H9 (cell line): Measurements from ENCODE around the gene OXER1. TPM values are rescaled to one million over a fixed set of nuclear protein-coding genes. Genes with fewer than 3 reads are reported as not detected.

Source experiments
- DNase-seq: peaks from one replicate; pipeline ENCODE4 v3.0.0-alpha.2; 2017
- H2AFZ ChIP-seq: one replicate; pipeline ENCODE4 v1.6.1; 2013; ENCODE audit warnings: mild to moderate bottlenecking, low read length, control low read depth, moderate library complexity
- H2AK5ac ChIP-seq: 2 replicates; pipeline ENCODE4 v1.6.1; 2013; ENCODE audit warnings: low read length, control low read depth, mixed read lengths; ENCODE audit not compliant: insufficient read length
- H2BK120ac ChIP-seq: one replicate; pipeline ENCODE4 v1.6.1; 2013; ENCODE audit warnings: low read depth, mild to moderate bottlenecking, low read length, control low read depth, inconsistent platforms; ENCODE audit not compliant: poor library complexity, severe bottlenecking
- H2BK12ac ChIP-seq: 2 replicates; pipeline ENCODE4 v1.6.1; 2013; ENCODE audit warnings: low read length, control low read depth, mixed read lengths, low read depth; ENCODE audit not compliant: insufficient read length
- H2BK15ac ChIP-seq: 2 replicates; pipeline ENCODE4 v1.6.1; 2013; ENCODE audit warnings: low read depth, low read length, control low read depth
- H2BK20ac ChIP-seq: one replicate; pipeline ENCODE4 v1.6.1; 2013; ENCODE audit warnings: low read depth, mild to moderate bottlenecking, low read length, control low read depth, inconsistent platforms; ENCODE audit not compliant: poor library complexity, severe bottlenecking
- H2BK5ac ChIP-seq: 2 replicates; pipeline ENCODE4 v1.6.1; 2013; ENCODE audit warnings: low read length, control low read depth, mixed read lengths; ENCODE audit not compliant: insufficient read length
- H3K14ac ChIP-seq: 2 replicates; pipeline ENCODE4 v1.6.1; 2013; ENCODE audit warnings: low read length, control low read depth; ENCODE audit not compliant: insufficient read depth
- H3K18ac ChIP-seq: 2 replicates; pipeline ENCODE4 v1.6.1; 2013; ENCODE audit warnings: low read depth, mild to moderate bottlenecking, mixed read lengths, low read length, control low read depth; ENCODE audit not compliant: insufficient read length
- H3K23ac ChIP-seq: 2 replicates; pipeline ENCODE4 v1.6.1; 2013; ENCODE audit warnings: low read length, control low read depth, mixed read lengths, low read depth; ENCODE audit not compliant: insufficient read length
- H3K23me2 ChIP-seq: 2 replicates; pipeline ENCODE4 v1.6.1; 2013; ENCODE audit warnings: low read depth, mild to moderate bottlenecking, mixed read lengths, low read length, control low read depth; ENCODE audit not compliant: insufficient read length, poor library complexity, severe bottlenecking
- H3K27ac ChIP-seq: 2 replicates; pipeline ENCODE4 v1.5.1; 2013; ENCODE audit warnings: low read length, control low read depth, mixed read lengths, low read depth; ENCODE audit not compliant: insufficient read length
- H3K27me3 ChIP-seq: 2 replicates; pipeline ENCODE4 v1.6.1; 2013; ENCODE audit warnings: low read length, control low read depth, inconsistent platforms; ENCODE audit not compliant: insufficient read depth
- H3K4ac ChIP-seq: 2 replicates; pipeline ENCODE4 v1.6.1; 2013; ENCODE audit warnings: low read depth, mild to moderate bottlenecking, control low read depth, inconsistent platforms, low read length, moderate library complexity
- H3K4me1 ChIP-seq: 2 replicates; pipeline ENCODE4 v1.6.1; 2013; ENCODE audit warnings: low read length, control low read depth, inconsistent platforms; ENCODE audit not compliant: insufficient read depth
- H3K4me2 ChIP-seq: 2 replicates; pipeline ENCODE4 v1.6.1; 2013; ENCODE audit warnings: low read length, control low read depth, mixed read lengths; ENCODE audit not compliant: insufficient read length, insufficient read depth
- H3K56ac ChIP-seq: 2 replicates; pipeline ENCODE4 v1.6.1; 2013; ENCODE audit warnings: low read depth, mild to moderate bottlenecking, mixed read lengths, low read length, control low read depth; ENCODE audit not compliant: insufficient read length
- H3K79me1 ChIP-seq: 2 replicates; pipeline ENCODE4 v1.6.1; 2013; ENCODE audit warnings: low read depth, mild to moderate bottlenecking, moderate library complexity, low read length, control low read depth, inconsistent platforms; ENCODE audit not compliant: insufficient read depth, poor library complexity, severe bottlenecking
- H3K79me2 ChIP-seq: 2 replicates; pipeline ENCODE4 v1.6.1; 2013; ENCODE audit warnings: low read length, control low read depth, inconsistent platforms; ENCODE audit not compliant: insufficient read depth
- H3K9ac ChIP-seq: 2 replicates; pipeline ENCODE4 v1.6.1; 2013; ENCODE audit warnings: low read length, control low read depth, mixed read lengths; ENCODE audit not compliant: insufficient read length; ENCODE audit errors: extremely low read depth
- H3K9me3 ChIP-seq: one replicate; pipeline ENCODE4 v1.6.1; 2013; ENCODE audit warnings: low read depth, low read length, inconsistent platforms; ENCODE audit not compliant: control insufficient read depth
- H3T11ph ChIP-seq: one replicate; pipeline ENCODE4 v1.6.1; 2013; ENCODE audit warnings: mild to moderate bottlenecking, low read length, control low read depth, inconsistent platforms
- H4K20me1 ChIP-seq: one replicate; pipeline ENCODE4 v1.6.1; 2013; ENCODE audit not compliant: control insufficient read depth, insufficient read length, insufficient read depth
- H4K5ac ChIP-seq: 2 replicates; pipeline ENCODE4 v1.6.1; 2013; ENCODE audit warnings: low read depth, mild to moderate bottlenecking, mixed read lengths, low read length, control low read depth; ENCODE audit not compliant: insufficient read length
- H4K8ac ChIP-seq: replicated peaks from 2 replicates; pipeline ENCODE4 v1.6.1; 2013; ENCODE audit warnings: low read length, control low read depth, mixed read lengths, low read depth; ENCODE audit not compliant: insufficient read length
- H4K91ac ChIP-seq: 2 replicates; pipeline ENCODE4 v1.6.1; 2013; ENCODE audit warnings: low read depth, mild to moderate bottlenecking, moderate library complexity, mixed read lengths, low read length, control low read depth; ENCODE audit not compliant: insufficient read length
- H3K27ac Mint-ChIP-seq, 3 experiments: 2 replicates in 2 of 3; 3 replicates in 1 of 3; pipeline ENCODE4 v1.8.0; 2020 to 2021; ENCODE audit warnings: mixed read lengths in 3 of 3, mild to moderate bottlenecking in 1 of 3, moderate library complexity in 1 of 3
- H3K27me3 Mint-ChIP-seq: 2 replicates; pipeline ENCODE4 v1.8.0; 2021; ENCODE audit warnings: low read depth, mild to moderate bottlenecking, moderate library complexity, mixed read lengths
- H3K36me3 Mint-ChIP-seq, 3 experiments: 2 replicates in 2 of 3; 3 replicates in 1 of 3; pipeline ENCODE4 v1.8.0; 2020 to 2021; ENCODE audit warnings: low read depth in 3 of 3, mixed read lengths in 3 of 3; ENCODE audit not compliant: insufficient read depth in 1 of 3
- H3K4me1 Mint-ChIP-seq, 2 experiments: 2 replicates each; pipeline ENCODE4 v1.8.0; 2020; ENCODE audit warnings: mixed read lengths in 2 of 2
- H3K4me3 Mint-ChIP-seq, 2 experiments: 2 replicates in 1 of 2; 3 replicates in 1 of 2; pipeline ENCODE4 v1.8.0; 2020 to 2021; ENCODE audit warnings: mild to moderate bottlenecking in 2 of 2, mixed read lengths in 2 of 2, moderate library complexity in 1 of 2
- H3K9me3 Mint-ChIP-seq, 2 experiments: 2 replicates in 1 of 2; 3 replicates in 1 of 2; pipeline ENCODE4 v1.8.0; 2020; ENCODE audit warnings: mild to moderate bottlenecking in 2 of 2, mixed read lengths in 2 of 2, moderate library complexity in 1 of 2
- WGBS: extraction: QIAGEN DNeasy Blood & Tissue Kit; methylation state at CpG from one replicate; pipeline ENCODE4 v1.1.7; 2013; ENCODE audit warnings: missing lambda C conversion rate, low lambda C conversion rate, mixed read lengths; ENCODE audit not compliant: insufficient read length; ENCODE audit errors: extremely low coverage; 5-methylcytosine and 5-hydroxymethylcytosine counted together
- total RNA-seq: library from RNA; stranded (reverse); gene quantifications from 2 replicates; pipeline ENCODE4 v1.2.1, GENCODE V29; 2021
- TF ChIP-seq, protein P1 (sequence below): fragments of 200-600 bp; sonication (generic); conservative IDR thresholded peaks from 3 replicates; pipeline ENCODE4 v1.8.0; 2021; ENCODE audit warnings: antibody characterized with exemption, mild to moderate bottlenecking

The OXER1 gene
- total RNA-seq, 1 experiment from 2014 or later = 1.6 TPM

DNA sequence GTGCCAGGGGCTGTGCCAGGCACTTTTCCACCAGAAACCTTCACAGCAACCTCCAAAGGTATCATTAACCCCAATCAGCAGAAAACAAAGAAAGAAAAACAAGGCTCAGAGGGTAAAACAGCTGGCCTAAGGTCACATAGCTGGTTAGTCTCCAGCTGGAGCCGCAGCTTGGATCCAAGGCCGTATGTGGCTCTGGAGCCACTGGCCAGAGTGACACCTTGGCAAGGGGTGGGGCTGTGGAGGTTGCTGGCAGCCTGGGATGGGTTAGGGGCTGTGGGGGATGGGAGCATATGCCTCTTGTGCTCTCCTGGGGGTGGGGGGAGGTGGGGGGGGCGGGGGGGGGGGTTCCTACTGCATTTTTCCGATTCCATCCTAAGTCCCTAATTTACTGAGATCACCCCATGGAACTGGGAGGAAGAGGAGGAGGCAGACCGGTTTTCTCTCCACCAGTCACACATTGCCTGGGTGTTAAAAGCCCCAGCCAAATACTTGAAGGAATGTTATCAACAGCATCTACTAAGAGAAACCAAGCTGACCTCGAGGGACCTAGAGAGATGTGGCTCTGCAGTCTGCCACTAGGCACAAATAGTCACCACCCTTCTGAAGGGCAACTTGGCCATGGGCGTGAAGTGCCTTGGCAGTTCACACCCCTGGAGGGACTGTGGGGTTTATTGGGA is 20.4 kb upstream of the OXER1 start:
- no peak overlapping the region for H2AK5ac ChIP-seq
- no peaks in the 10 kb centered on the region for H3K79me2 ChIP-seq
- no peak overlapping the region for H3T11ph ChIP-seq
- H3K27me3 Mint-ChIP-seq = no peaks in the 10 kb centered on the region; the same call in none of the 2 replicates
- no peak for DNase-seq
- TF ChIP-seq, protein P1, sequence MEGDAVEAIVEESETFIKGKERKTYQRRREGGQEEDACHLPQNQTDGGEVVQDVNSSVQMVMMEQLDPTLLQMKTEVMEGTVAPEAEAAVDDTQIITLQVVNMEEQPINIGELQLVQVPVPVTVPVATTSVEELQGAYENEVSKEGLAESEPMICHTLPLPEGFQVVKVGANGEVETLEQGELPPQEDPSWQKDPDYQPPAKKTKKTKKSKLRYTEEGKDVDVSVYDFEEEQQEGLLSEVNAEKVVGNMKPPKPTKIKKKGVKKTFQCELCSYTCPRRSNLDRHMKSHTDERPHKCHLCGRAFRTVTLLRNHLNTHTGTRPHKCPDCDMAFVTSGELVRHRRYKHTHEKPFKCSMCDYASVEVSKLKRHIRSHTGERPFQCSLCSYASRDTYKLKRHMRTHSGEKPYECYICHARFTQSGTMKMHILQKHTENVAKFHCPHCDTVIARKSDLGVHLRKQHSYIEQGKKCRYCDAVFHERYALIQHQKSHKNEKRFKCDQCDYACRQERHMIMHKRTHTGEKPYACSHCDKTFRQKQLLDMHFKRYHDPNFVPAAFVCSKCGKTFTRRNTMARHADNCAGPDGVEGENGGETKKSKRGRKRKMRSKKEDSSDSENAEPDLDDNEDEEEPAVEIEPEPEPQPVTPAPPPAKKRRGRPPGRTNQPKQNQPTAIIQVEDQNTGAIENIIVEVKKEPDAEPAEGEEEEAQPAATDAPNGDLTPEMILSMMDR = no peak
- no peak overlapping the region for H4K91ac ChIP-seq
- no peak overlapping the region; a peak in 1 of 5 replicates for H3K4me3 Mint-ChIP-seq
- H3K4ac ChIP-seq = no peak overlapping the region
- no CpG with 5 or more reads among the region's 7 CpGs for WGBS
- H2BK12ac ChIP-seq = no peak overlapping the region
- no peak overlapping the region for H2BK5ac ChIP-seq
- no peak overlapping the region for H2AFZ ChIP-seq
- no peak overlapping the region for H3K27ac Mint-ChIP-seq
- no peak overlapping the region for H3K9ac ChIP-seq
- no peak overlapping the region for H2BK20ac ChIP-seq
- H3K4me2 ChIP-seq = no peak overlapping the region
- H3K4me1 ChIP-seq = no peaks in the 10 kb centered on the region
- H3K79me1 ChIP-seq = no peaks in the 10 kb centered on the region
- no peak overlapping the region for H3K56ac ChIP-seq
- no peak overlapping the region for H2BK15ac ChIP-seq
- no peak overlapping the region for H2BK120ac ChIP-seq
- H4K20me1 ChIP-seq = no peaks in the 10 kb centered on the region
- no peak overlapping the region for H3K14ac ChIP-seq
- peaks cover 21 to 22% of the 10 kb centered on the region in 2 experiments for H3K9me3 Mint-ChIP-seq
- no peak overlapping the region for H3K23ac ChIP-seq
- H3K23me2 ChIP-seq = no peaks in the 10 kb centered on the region
- peaks cover 8 to 30% (median 22%) of the 10 kb centered on the region in 3 experiments for H3K36me3 Mint-ChIP-seq
- H3K9me3 ChIP-seq = no peaks in the 10 kb centered on the region
- no peak overlapping the region for H3K27ac ChIP-seq
- no peak overlapping the region for H3K18ac ChIP-seq
- no peak overlapping the region for H4K5ac ChIP-seq
- H4K8ac ChIP-seq = no peak overlapping the region
- no peaks in the 10 kb centered on the region for H3K27me3 ChIP-seq
- H3K4me1 Mint-ChIP-seq = peaks cover 0 to 20% of the 10 kb centered on the region in 2 experiments; a peak in 3 of 4 replicates
